C4-2B (cell line): Measurements from ENCODE around the gene NLGN1.
"Not testable (repeated sequence)": the region's sequence is repeated elsewhere in the genome, so short reads cannot be mapped to it uniquely, and the experiment has no call there.

Source experiments
- H3K27ac ChIP-seq: fragments of 450-650 bp; 2 replicates; pipeline ENCODE4 v1.5.1; 2017
- CTCF ChIP-seq: fragments of 450-650 bp; conservative IDR thresholded peaks from 2 replicates; pipeline ENCODE4 v1.5.1; 2017; ENCODE audit warnings: mild to moderate bottlenecking
- ZFX ChIP-seq: fragments of 450-650 bp; IDR thresholded peaks from 2 replicates; pipeline ENCODE4 v1.6.1; 2017

The NLGN1 gene

GRCh38 chr3:173538410-173538809, 140.9 kb downstream of the NLGN1 start:
- H3K27ac ChIP-seq, result no peak overlapping the region
- TF ChIP-seq ZFX (no peak), CTCF (peak; percentile 26)

- H3K27ac ChIP-seq, result not testable (repeated sequence)
Measured at GRCh38 chr3:173545590-173545989, 148.0 kb downstream of the NLGN1 start.

GRCh38 chr3:173547070-173547469, 149.5 kb downstream of the NLGN1 start:
- H3K27ac ChIP-seq, result no peak overlapping the region
- TF ChIP-seq ZFX (no peak), CTCF (no peak)

GRCh38 chr3:173548261-173548660, 150.7 kb downstream of the NLGN1 start:
- TF ChIP-seq CTCF (no peak), ZFX (no peak)
- no peak overlapping the region for H3K27ac ChIP-seq

- no peak for TF ChIP-seq ZFX
- no peak for TF ChIP-seq CTCF
- no peak overlapping the region for H3K27ac ChIP-seq
Measured at GRCh38 chr3:173552526-173552925, 155.0 kb downstream of the NLGN1 start.

GRCh38 chr3:173553635-173554280, 156.2 kb downstream of the NLGN1 start:
- no peak overlapping the region for H3K27ac ChIP-seq
- TF ChIP-seq ZFX (no peak), CTCF (peak; percentile 91)

GRCh38 chr3:173556546-173556945, 159.0 kb downstream of the NLGN1 start:
- H3K27ac ChIP-seq, result no peak overlapping the region
- TF ChIP-seq ZFX (no peak), CTCF (no peak)

- TF ChIP-seq CTCF, result no peak
- TF ChIP-seq ZFX, result no peak
- no peak overlapping the region for H3K27ac ChIP-seq
Measured at GRCh38 chr3:173567997-173568396, 170.5 kb downstream of the NLGN1 start.
